ENCODE measurements around the gene CEP112.
A peak's percentile ranks its signal among the peaks of the same experiment; 100 is the strongest.

CEP112 gene

DNA sequence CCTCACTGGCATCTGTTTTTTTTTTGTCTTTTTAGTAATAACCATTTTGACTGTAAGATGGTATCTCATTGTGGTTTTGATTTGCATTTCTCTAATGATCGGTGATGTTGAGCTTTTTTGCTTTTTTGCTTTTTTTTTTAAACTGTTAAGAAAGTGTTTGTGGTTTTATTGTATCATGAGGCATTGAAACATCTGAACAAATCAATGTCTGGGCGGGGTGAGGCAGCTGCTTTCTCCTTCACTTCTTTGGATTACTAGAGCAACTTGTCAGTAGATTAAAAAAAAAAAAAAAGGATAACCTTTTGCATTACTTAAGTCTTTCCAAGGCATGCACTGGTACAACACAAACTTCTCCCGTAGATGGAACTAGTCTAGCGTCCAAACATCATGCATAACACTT, 191.7 kb downstream of the CEP112 start:
- ChIA-PET CTCF (no interaction called here), POLR2A (ENCODE audit: low non-redundant PET) (no interaction called here)
- TF ChIP-seq, protein P1, sequence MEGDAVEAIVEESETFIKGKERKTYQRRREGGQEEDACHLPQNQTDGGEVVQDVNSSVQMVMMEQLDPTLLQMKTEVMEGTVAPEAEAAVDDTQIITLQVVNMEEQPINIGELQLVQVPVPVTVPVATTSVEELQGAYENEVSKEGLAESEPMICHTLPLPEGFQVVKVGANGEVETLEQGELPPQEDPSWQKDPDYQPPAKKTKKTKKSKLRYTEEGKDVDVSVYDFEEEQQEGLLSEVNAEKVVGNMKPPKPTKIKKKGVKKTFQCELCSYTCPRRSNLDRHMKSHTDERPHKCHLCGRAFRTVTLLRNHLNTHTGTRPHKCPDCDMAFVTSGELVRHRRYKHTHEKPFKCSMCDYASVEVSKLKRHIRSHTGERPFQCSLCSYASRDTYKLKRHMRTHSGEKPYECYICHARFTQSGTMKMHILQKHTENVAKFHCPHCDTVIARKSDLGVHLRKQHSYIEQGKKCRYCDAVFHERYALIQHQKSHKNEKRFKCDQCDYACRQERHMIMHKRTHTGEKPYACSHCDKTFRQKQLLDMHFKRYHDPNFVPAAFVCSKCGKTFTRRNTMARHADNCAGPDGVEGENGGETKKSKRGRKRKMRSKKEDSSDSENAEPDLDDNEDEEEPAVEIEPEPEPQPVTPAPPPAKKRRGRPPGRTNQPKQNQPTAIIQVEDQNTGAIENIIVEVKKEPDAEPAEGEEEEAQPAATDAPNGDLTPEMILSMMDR (conservative IDR thresholded peaks at IDR 0.05; ENCODE audit: low read depth): no peak
- H3K27ac ChIP-seq: no peak overlapping the region
- no peak for DNase-seq (ENCODE audit: low spot score)

DNA sequence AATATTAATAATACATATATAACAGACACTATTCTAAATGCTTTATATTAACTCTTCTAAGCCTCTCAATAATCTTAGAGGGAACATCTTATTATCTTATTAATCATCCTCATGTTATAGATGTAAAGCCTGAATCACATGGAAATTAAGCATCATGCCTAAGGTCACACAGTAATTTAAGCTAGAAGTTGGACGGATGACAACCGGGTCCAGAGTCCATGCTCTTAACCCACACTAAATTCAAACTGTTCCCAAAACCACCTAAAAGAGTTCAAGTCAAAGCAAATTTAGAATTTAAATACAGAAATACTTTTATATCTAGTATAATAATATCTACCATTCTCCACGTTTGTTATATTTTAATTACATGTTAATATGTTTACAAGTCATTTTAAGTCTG, 193.3 kb downstream of the CEP112 start:
- ChIA-PET CTCF (no interaction called here), POLR2A (ENCODE audit: low non-redundant PET) (no interaction called here)
- TF ChIP-seq, protein P1 (conservative IDR thresholded peaks at IDR 0.05; ENCODE audit: low read depth): no peak
- DNase-seq (ENCODE audit: low spot score): no peak
- H3K27ac ChIP-seq: no peak overlapping the region

DNA sequence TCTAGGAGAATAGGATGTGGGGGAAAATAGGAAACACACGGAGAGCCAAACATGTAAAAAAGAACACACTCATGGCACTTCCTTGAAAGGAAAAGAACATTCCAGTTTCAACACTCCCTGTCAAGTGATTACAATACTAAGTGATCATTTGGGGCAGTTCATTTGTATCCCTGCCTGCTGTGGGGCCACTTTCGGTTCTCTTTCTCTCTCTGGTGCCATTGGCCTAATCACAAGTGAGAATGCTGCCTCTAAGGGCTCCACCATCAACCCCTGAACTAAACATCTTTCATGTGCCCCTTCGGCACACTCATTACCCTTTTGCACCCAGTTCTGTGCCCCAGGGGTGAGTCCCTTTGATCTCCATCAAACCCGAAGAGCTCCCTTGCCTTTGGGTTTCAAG, 197.3 kb downstream of the CEP112 start:
- ChIA-PET CTCF (no interaction called here), POLR2A (ENCODE audit: low non-redundant PET) (no interaction called here)
- TF ChIP-seq, protein P1 (conservative IDR thresholded peaks at IDR 0.05; ENCODE audit: low read depth): no peak
- DNase-seq (ENCODE audit: low spot score): no peak
- H3K27ac ChIP-seq: no peak overlapping the region

DNA sequence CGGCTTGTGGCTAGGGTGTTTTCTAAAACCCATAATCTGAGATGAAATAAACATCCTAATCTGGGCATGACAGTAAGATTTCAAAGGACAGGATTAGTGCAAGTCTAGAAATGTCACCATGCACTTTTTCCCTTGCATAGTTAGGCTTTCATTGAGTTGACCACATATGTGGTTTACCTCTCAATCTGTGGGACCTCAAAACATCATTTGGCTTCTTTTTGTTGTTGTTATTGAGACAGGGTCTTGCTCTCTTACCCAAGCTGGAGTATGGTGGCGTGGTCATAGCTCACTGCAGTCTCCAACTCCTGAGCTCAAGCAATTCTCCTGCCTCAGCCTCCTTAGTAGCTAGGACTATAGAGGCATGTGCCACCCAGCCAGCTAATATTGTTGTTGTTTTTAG, 197.8 kb downstream of the CEP112 start:
- no peak for DNase-seq (ENCODE audit: low spot score)
- ChIA-PET POLR2A (ENCODE audit: low non-redundant PET) (no interaction called here), CTCF (no interaction called here)
- no peak overlapping the region for H3K27ac ChIP-seq
- TF ChIP-seq, protein P1 (conservative IDR thresholded peaks at IDR 0.05; ENCODE audit: low read depth): no peak

DNA sequence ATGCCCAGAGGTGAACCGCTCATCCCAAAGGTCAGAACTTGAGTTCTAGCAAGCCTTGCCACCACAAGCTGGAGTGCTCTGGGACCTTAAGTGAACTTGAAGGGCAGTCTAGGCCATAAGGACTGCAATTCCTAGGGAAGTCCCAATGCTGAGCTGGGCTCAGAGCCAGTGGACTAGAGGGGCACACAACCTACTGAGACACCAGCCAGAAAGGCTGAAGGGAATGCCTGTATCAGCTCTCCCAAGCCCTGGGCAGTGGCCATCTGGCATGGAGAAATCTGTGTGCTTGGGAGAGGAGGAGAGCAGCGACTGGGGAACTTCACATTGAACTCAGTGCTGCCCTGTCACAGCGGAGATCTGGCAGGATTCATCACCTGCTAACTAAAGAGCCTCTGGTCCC, 201.3 kb downstream of the CEP112 start:
- no peak for DNase-seq (ENCODE audit: low spot score)
- TF ChIP-seq, protein P1 (conservative IDR thresholded peaks at IDR 0.05; ENCODE audit: low read depth): no peak
- ChIA-PET POLR2A (ENCODE audit: low non-redundant PET) (no interaction called here), CTCF (no interaction called here)
- no peak overlapping the region for H3K27ac ChIP-seq

DNA sequence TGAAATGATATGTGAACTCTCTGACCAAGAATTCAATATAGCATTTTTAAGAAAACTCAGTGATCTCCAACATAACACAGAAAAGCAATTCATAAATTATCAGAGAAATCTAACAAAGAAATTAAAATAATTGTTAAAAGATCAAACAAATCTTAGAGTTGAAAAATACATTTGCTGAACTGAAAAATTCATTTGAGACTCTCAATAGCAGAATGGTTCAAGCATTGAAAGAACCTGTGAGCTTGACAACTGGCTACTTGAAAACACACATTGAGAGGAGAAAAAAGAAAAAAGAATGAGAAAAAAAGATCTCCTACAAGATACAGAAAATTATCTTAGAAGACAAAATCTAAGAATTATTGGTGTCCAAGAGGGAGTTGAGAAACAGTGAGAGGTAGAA, 203.5 kb downstream of the CEP112 start:
- ChIA-PET CTCF (interaction anchor here (0.7 kb wide), 1 partner anchor 508 kb away, joined by 4 read pairs; no protein-coding TSS in a partner anchor), POLR2A (ENCODE audit: low non-redundant PET) (no interaction called here)
- TF ChIP-seq, protein P1 (conservative IDR thresholded peaks at IDR 0.05; ENCODE audit: low read depth): 0 out of 2 replicates have a peak, but pooled peaks have one; percentile 6
- H3K27ac ChIP-seq: no peak overlapping the region
- no peak for DNase-seq (ENCODE audit: low spot score)

DNA sequence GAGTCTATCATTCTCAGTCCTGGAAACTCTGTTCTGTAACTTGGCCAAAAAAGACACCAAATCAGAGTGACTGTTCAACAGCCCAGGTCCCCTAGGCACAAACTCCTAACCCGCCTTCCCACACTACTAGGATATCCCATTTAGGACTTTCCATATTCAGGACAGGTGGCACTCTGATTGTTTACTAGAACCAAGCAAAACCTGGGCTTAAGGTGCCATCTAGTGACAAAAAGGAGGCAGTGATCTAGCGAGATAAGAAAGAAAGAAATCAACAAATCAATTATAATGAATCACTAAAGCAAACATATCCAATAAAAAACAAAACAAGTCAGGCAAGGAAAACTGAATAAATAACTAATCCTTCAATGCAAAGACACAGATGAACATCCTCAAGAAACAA, 203.9 kb downstream of the CEP112 start:
- DNase-seq (ENCODE audit: low spot score): peak; percentile 4

More for the DNA sequence above, 203.9 kb downstream of the CEP112 start:
- no peak overlapping the region for H3K27ac ChIP-seq
- CTCF ChIA-PET: interaction anchor here (1.1 kb wide), 1 partner anchor 694 kb away, joined by 5 read pairs; no protein-coding TSS in a partner anchor
- POLR2A ChIA-PET (ENCODE audit: low non-redundant PET): no interaction called here
- TF ChIP-seq, protein P1 (conservative IDR thresholded peaks at IDR 0.05; ENCODE audit: low read depth): peak; percentile 49
